HG02623 (cell line): ENCODE data around the gene ANKRD27.
A peak's percentile ranks its signal among the peaks of the same experiment; 100 is the strongest.
"Not testable (repeated sequence)": the region's sequence is repeated elsewhere in the genome, so short reads cannot be mapped to it uniquely, and the experiment has no call there.

Experiments
- ATAC-seq: cut with Tn5 transposase; IDR thresholded peaks from one replicate; pipeline ENCODE4 v1.9.1; 2021; ENCODE audit warnings: moderate library complexity; ENCODE audit not compliant: unreplicated experiment

The ANKRD27 gene

DNA sequence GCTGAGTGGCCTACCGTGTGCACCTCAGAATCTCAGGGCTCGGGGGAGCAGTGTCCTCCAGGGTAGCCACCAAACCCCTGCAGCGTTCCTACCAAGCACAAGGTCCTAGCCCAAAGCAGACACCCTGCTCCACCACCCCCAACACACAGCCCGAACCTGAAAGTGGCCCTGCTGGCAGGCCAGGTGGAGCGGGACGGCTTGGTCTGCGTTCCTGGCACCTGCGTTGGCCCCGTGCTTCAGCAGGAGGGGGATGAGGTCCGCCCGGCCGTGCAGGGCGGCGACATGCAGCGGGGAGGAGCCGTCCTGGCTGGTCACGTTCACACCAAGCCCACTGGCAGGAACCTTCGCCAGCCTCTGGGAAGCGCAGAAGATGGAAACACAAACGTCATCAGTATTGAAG is 67.5 kb downstream of the ANKRD27 start:
- ATAC-seq, result no peak

DNA sequence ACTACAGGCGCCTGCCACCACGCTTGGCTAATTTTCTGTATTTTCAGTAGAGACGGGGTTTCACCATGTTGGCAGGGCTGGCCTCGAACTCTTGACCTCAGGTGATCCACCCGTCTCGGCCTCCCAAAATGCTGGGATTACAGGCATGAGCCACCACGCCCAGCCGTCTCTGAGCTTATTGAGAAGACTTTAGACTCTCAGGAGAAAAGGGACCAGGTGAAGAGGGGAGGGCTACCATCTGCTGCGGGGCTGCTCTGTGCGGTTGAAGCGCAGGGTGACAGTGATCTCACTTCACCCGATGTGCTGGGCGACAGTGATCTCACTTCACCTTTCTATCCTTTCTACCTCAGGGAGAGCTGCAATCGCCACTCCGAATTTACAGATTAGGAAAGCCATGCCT is 68.7 kb downstream of the ANKRD27 start:
- no peak for ATAC-seq

DNA sequence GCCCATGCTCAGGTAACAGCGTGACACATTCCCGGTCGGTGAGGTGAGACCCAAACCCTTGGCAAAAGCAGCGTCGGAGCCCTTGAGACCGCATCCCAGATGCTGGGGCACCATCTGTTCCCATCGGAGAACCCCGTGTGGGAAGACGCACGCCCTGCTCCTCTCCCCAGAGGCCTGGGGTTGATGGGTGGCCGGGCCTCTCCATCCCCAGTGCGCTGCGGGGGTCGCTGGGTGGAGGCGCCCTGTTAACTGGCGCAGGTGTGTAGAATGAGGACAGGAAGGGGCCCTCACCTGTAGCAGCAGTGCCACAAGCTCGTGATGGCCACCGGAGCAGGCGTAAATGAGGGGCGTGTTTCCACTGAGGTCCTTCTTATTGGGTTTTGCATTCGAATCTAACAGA is 69.4 kb downstream of the ANKRD27 start:
- ATAC-seq, result no peak

DNA sequence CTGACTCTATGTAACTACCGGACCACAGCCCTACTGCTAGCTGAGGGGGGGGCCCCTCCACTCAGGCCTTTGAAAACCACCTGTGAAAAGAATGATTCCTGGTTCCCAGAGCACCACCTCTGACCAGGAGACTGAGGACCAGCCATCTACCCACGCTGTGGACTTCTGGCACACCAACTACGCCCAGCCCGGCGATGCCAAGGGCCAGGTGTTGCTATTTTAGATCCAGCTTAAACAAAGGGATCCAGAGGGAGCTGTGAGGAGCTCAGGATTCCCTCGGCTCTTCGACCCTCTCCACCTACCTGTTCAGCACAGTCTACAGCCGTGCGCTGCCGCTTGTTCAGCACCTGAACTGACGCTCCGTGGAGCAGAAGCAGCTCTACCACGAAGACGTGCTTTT is 71.0 kb downstream of the ANKRD27 start:
- no peak for ATAC-seq

DNA sequence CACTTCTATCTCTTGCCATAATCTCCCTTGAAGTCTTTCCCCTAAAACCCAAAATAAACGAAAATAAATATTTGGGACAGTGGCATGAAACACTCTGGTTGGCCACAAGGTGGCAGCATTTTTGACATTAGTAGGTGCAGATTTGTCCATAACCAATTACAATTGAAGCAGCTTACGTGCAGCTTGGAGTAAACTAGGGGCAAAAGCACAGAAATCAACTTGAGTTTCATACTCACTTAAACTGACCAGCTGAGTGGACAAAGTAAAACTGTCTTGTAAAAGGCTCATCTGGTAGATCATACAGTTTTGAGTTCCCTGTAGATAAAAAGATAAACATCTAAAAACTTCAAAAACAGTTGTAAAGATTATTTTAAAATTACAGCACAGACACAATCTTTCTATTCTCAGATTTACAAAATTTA is 75.2 kb downstream of the ANKRD27 start:
- ATAC-seq, result no peak

DNA sequence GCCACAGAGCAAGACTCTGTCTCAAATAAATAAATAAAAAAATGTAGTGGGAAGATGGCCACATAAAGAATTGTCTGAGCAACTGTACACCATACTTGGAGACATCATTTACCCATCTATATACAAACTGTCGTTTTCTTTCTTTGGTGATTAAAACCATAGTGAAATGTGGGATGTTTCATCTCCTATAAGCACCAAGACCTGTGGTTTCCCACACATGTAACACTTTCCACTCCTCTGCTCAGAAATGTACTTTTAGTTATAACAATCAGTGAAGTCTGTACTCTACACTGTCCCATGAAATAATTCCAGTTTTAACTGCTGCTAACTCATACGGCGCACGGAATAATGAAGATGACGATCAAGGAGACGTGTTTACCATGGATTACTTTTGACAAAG is 75.7 kb downstream of the ANKRD27 start:
- no peak for ATAC-seq

DNA sequence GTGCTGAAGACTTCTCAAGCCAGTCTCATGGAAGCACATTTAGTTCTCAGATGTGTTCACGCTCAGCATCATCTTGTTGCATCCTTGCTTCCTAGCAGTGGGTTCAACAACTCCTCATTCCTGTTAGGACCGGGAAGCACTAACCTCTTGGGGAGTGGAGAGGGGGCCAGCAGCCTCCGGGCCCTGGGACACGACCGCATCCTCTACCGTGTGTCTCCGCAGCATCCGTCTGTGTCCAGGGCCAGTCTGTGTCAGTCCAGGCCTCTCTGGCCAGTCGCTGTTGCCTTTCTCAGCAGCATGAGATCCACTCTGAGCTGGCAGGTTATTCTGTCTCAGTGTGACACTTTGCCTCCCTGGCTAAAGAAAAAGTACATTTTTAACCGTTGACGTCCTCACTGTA is 77.0 kb downstream of the ANKRD27 start:
- ATAC-seq, result no peak

DNA sequence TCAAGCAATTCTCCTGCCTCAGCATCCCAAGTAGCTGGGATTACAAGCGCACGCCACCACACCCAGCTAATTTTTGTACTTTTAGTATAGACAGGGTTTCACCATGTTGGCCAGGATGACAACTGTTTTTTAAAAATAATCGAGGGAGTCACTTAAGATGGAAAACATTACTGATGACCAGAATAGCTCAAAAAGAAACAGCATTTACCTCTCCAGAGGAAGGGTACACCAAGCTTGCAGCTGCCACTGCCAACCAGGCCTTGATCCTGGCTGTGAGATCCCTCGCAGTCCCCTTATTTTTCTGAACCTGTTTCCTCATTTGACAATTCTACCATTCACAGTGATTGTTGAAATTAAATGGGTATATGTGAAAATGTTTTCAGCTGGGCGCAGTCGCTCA is 79.5 kb downstream of the ANKRD27 start:
- no peak for ATAC-seq

DNA sequence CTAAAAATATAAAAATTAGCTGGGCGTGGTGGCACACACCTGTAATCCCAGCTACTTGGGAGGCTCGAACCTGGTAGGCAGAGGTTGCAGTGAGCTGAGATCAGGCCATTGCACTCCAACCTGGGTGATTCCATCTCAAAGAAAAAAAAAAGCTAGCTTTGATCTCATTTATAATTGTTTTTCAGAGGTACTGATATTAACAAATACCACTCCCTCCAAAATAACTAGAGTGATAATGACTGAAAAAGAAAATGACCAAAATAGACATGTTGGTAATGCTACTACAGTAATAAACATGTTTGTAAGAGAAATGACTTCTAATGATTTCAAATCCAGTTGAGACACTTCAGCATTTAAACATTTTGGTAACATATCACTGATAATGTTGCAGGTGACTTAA is 81.0 kb downstream of the ANKRD27 start:
- ATAC-seq, result no peak

DNA sequence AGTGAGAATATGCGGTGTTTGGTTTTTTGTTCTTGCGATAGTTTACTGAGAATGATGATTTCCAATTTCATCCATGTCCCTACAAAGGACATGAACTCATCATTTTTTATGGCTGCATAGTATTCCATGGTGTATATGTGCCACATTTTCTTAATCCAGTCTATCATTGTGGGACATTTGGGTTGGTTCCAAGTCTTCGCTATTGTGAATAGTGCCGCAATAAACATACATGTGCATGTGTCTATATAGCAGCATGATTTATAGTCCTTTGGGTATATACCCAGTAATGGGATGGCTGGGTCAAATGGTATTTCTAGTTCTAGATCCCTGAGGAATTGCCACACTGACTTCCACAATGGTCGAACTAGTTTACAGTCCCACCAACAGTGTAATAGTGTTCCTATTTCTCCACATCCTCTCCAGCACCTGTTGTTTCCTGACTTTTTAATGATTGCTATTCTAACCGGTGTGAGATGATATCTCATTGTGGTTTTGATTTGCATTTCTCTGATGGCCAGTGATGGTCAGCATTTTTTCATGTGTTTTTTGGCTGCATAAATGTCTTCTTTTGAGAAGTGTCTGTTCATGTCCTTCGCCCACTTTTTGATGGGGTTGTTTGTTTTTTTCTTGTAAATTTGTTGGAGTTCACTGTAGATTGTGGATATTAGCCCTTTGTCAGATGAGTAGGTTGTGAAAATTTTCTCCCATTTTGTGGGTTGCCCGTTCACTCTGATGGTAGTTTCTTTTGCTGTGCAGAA is 87.1 kb downstream of the ANKRD27 start:
- ATAC-seq, result not testable (repeated sequence)

DNA sequence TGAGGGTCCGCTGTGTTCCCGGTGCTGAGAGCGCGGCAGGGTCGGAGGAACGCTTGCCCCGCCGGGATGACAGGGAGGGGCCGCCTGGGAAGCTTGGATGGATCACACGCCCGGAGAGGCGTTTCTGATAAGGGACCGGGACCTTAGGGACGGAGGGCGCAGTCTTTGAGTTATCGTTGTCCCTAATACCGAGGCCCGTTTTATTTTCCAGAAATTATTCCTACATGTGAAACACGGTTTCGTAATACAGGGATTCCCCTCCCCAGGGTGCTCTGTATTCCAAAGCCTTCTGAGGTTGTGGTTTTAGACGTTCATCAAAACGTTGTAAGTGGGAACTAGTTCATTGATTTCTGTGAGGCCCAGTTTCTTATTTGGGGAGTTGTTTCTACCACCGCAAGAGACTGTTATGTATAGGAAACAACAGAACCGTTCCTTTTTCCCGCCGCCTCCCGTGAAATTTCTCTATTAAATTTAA is 93.2 kb downstream of the ANKRD27 start:
- peak; percentile 5 for ATAC-seq

DNA sequence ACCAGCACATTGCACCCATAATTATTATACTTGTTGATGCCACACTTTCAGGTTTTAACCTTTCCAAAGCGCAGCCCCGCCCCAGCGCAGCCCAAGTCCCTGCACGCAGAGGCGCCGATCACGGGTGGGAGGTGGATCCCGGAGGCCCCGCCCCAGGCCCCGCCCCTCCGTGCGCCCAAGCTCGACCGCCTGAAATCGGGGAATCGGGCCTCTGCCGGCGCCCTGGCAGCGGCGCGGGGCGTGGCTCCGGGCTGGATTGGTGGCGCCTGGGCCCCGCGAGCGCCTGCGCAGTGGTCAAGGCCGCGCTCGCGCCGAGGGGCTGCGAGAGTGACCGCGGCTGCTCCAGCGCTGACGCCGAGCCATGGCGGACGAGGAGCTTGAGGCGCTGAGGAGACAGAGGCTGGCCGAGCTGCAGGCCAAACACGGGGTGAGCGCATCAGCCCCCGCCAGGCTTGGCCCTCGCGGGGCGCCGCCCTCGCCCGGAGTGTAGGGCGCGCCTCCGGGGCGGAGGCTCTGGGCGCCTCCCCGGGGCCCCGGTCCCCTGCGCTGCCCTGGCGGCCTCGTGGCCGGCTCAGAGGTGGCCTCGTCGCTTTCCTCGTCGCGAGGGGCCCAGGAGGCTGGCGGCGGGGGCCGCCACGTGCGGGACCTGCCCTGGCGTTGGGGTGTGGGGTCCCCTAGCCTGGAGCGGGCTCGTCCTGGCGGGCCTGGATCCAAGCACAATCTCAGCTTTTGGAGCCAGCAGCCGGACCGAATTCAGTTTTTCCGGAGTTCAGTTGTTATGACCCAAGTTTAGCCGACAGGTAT is 93.9 kb downstream of the ANKRD27 start, which contains the start of gene PDCD5:
TSS of gene PDCD5 (plus strand) at position 290 of the 804 bp plus-strand sequence. CDS start at position 362, 72 bp downstream.
- ATAC-seq, result peak; percentile 89

DNA sequence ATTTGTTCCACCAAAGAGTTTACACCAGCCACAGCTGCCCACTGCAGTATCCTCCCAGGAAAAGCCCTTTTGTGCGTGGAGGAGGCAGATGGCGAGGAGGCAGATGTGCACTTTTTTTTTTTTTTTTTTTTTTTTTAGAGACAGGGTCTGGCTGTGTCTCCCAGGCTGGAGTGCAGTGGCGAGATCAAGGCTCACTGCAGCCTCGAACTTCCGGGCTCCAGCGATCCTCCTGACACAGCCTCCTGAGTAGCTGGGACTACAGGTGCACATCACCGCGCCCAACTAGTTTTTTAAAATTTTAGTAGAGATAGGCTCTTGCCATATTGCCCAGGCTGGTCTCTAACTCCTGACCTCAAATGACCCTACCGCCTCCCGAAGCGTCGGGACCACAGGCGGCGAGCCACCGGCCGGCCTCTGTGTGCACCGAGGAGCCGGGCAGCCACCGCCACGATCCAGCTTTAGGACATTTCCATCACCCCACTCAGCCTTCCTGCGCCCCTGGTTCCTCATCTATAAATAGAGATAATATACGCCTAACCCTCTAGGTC is 94.6 kb downstream of the ANKRD27 start:
- peak; percentile 21 for ATAC-seq

DNA sequence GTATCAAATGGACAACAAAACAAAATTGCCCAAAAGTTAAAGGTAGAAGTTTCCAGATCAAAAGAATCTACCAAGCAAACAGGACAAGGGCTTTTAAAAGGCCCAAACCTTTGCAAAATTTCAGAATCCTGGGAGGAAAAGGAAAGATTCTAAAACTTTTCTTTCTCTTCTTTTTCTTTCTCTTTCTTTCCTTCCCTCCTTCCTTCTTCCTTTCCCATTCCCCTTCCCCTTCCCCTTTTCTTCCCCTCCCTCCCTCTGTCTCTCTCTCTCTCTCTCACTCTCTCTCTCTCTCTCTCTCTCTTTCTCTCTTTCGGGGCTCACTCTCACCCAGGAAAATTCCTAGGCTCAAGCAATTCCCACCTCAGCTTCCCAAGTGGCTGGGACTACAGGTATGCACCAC is 98.2 kb downstream of the ANKRD27 start:
- ATAC-seq, result no peak

DNA sequence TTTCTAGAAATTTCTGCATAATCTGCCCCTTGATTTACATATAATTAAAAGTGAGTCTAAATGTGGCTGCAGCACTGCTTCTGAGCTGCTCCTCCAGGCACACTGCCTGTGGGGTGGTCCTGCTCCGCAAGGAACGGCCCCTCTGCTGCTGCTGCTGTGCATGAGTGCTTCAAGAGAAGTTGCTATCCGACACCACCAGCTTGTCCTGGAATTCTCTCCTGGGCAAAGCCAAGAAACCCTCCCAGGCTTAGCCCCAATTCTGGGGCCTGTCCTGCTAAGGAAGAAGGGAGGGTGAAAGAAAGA is 101.5 kb downstream of the ANKRD27 start:
- ATAC-seq, result no peak

DNA sequence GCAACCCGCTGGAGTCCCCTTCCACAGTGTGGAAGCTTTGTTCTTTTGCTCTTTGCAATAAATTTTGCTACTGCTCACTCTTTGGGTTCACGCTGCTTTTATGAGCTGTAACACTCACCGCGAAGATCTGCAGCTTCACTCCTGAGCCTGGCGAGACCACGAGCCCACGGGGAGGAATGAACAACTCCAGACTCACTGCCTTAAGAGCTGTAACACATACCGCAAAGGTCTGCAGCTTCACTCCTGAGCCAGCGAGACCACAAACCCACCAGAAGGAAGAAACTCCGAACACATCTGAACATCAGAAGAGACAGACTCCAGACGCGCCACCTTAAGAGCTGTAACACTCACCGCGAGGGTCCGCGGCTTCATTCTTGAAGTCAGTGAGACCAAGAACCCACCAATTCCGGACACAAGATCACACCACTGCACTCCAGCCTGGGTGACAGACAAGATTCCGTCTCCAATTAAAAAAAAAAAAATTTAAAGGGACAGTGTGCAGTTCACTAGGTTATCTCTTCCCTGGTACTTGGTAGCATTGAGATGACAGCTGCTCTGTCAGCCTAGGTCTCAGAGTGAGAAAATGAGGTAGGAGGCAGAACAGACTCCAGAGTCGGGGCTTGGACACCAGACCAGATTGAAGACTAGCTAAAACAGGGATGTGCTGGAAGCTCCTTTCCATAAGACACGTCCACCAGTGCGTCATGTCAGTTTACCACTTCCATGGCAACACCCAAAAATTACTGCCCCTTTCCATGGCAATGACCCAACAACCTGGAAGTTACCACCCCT is 102.1 kb downstream of the ANKRD27 start:
- ATAC-seq, result not testable (repeated sequence)

DNA sequence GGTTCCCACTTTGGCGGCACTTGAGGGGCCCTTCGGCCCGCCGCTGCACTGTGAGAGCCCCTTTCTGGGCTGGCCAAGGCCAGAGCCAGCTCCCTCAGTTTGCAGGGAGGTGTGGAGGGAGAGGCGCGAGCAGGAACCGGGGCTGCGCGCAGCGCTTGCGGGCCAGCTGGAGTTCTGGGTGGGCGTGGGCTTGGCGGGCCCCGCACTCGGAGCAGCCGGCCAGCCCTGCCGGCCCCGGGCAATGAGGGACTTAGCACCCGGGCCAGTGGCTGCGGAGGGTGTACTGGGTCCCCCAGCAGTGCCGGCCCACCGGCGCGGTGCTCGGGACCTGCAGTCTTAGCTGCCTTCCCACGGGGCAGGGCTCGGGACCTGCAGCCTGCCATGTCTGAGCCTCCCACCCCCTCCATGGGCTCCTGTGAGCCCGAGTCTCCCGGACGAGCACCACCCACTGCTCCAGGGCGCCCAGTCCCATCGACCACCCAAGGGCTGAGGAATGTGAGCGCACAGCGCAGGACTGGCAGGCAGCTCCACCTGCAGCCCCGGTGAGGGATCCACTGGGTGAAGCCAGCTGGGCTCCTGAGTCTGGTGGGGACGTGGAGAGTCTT is 103.4 kb downstream of the ANKRD27 start:
- ATAC-seq, result not testable (repeated sequence)

DNA sequence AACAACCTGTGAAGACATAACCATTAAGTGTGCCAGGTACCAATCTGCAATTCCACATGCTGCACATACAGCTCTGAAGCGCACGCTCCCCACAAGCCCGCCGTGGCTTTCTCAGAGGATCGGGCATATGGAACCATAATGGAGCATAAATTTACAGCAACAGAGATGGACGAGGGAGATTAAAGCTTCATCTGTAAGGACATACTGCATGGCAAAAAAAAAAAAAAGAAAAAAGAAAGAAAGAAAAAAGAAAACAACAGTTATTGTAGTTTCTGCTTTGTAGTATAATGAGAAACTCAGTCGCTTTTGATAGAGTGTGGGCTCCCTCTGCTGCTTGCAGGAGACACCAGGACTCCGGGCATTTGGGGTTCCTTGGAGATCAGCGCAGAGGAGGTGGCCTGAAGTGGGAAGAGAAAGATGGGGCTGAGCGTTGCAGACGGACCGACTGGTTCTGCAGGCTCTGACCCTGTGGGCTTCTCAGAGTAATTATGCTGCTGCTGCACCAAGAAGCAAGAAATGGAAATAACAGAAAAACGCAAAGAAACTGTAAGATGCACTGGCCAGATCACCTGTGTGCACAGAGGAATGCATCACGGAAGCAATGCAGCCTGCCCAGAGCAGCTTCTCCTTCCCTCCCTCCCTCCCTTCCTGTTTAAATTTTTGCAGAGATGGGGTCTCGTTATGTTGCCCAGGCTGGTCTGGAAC is 104.7 kb downstream of the ANKRD27 start:
- ATAC-seq, result no peak

DNA sequence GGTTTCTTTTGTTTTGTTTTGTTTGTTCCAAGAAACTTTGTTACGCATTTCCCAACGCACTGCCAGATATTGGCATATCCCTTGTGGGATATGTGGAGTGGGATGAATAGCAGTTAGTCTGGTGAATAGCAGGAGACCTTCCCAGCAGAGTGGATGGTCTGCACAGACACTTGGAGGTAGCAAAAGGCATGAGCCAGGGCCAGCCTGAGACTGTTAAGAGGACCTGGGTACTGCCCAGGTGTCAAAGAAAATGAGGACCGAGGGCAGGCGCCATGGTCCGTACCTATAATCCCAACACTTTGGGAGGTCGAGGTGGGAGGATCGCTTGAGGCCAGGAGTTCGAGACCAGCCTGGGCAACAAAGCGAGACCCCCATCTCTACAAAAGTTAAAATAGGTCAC is 107.5 kb downstream of the ANKRD27 start:
- no peak for ATAC-seq

DNA sequence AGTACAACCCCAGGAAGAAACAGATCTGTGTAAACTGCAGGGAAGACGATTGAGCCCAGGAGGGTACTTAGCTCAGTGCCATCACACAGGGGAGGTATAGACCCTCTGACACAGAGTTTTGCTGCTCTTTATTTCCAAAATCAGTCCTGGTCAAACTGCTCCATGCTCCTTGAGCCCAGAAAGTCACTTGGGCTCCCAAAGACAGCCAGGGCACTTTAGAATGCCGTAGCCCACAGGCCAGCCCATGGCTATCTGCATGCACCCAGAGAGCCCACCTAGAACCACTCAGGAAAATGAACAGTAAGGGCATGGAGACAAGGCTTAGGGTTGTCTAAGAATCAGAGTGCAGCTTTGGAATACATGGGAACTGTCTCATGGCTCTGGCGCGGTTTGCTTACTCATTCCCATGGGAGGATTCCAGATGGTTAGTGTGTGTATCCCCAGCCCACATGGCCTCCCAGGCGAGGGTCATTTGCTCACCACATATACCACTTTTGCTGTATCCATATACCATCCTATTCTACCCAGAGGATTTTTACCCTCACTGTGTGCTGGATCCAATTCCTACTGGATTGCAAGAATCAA is 108.6 kb downstream of the ANKRD27 start:
- ATAC-seq, result no peak
